Femur (tissue), 1 donor: ENCODE data around the gene PKP1.

ENCODE experiments used
- DNase-seq: peaks from one replicate; pipeline ENCODE4 v3.0.0-alpha.2; 2017

PKP1 gene

GRCh38 chr1:201260648-201261311 is 22.5 kb upstream of the PKP1 start:
- no peak for DNase-seq

DNA sequence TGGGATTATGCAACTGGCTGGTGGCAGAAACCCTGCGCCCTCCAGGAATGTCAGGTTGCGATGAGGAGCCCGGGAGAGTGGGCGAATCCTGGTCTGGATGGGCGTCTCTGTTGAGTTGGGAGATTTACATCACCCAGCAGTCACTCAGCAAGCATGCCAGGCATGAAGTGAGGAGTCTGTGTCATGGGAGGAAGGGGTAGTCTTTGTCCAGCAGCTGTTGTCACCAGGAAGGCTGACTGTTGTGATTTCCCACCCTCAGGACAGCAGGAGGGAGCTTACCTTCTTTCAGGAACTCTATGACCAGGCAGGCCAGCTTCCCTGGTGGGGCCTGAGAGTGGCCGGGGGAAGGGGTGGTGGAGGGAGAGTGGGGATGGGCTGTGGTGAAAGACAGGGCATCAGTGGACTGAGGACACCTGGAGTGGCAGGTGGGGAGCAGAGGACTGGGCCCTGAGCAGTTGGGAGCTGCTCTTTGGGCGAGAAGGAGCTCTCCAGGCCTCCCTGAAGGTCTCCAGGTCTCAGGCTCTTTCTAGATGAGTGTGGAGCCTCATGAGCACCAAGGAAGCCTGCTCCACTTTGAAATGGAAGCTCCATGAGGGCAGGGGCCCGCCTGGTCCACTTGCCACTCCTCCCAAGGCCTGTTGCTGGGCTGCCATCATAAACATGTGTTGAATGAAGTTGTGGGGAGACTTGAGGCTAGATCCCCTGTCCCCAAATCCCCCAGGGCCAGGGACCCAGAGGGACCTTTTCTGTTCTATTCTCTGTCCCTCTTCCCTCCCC is 21.3 kb upstream of the PKP1 start:
- DNase-seq = no peak

DNA sequence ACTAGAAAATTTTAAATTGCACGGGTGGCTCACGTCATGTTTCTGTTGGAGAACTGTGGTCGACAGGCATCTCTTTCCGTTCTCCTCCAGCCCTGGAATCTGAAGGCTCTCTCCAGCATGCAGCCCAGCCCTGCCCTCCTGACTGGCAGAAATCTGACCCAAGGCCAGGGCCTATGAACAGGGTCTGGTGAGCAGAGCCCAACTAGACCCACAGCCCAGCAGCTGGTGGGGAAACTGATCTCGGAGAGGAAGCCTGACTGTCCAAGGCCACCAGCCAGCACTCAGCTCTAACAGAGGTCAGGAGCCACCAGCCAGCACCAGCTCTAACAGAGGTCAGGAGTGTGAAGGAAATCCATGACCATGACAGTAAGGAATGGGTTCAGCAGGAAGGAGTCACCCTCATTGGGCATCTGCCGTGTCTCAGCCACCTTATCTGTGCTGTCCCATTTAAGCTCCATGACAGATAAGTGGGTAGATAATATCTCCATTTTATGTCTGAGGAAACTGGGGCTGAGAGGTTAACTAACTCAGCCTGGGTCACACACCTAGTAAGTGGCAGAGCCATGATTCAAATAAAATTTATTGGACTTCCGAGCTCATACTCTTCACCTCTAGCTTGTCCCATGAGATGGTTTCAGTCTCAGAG is 20.2 kb upstream of the PKP1 start:
- no peak for DNase-seq

GRCh38 chr1:201264072-201264471 is 19.2 kb upstream of the PKP1 start:
- no peak for DNase-seq

- no peak for DNase-seq
Measured at GRCh38 chr1:201264554-201264953, 18.8 kb upstream of the PKP1 start.

GRCh38 chr1:201265756-201266155 is 17.6 kb upstream of the PKP1 start:
- no peak for DNase-seq

GRCh38 chr1:201266276-201266675 is 17.0 kb upstream of the PKP1 start:
- no peak for DNase-seq

GRCh38 chr1:201266774-201267173 is 16.5 kb upstream of the PKP1 start:
- peak; percentile 13 for DNase-seq

- DNase-seq = peak; percentile 1
Measured at GRCh38 chr1:201267481-201268229, 15.7 kb upstream of the PKP1 start.

DNA sequence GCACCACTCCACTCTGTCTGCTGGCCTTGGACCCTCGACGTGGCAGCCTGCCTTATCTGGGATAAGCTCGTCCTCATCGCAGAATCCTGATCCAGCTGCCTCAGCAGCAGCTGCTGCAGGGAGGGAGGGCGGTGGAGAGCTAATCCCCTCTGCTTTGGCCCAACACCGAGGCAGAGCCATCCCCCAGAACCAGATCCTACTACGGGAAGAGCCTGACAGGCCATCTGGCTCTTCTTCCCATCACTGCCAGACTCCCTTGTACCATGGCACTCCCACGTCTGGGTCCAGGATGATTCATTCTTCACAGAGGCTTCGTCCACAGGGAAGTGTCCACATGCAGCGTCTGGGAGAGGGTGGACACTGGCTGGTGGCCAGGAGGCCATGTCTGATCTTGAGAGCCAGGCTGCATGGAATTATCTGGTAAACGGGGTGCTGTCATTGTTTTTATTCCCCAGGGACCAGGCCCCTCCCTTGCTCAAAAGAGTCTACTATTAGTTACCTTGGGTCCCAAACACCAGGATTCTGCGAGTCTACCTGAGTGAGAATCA is 14.6 kb upstream of the PKP1 start:
- DNase-seq = peak; percentile 84

DNA sequence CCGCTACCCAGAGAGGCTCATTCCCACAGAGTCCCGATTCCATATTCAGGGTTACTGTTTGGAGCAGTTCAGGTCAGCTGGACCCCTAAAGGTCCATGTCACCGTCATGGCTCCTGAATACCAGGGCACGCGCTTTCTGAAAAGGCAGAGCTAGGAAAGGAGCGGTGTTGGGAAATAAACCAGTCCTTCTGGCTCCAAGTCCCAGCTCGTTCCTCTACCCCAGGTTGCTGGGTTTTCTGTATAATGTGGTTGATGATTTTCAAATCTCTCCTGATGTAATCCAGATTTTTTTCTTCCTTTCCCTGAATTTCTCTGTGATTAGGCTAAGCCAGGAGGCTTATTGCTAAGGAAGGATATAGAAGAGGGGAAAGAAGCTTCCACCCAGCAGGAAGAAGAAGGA is 14.0 kb upstream of the PKP1 start:
- no peak for DNase-seq

DNA sequence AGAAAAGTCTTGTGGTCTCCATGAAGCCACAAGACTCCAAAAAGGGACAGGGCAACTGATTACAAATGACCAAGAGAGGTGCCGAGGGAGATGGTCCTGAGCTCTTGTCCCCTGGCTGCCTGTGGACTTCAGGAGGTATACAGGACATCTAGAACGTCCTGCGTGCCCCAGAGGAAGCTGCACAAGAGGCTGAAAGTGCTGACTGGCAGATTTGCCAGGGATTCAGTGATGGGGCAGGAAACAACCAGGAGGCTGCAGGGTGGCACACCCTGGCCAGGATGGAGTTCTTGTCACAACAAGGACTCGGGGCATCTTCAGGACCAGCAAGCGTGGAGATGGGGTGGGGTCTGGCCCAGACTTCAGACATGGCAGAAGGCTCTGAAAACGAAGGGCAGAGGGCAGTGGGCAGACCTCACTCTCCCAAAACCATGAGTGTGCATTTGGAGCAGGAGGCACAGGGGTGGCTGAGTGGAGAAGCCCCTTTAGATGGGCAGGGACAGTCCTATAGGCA is 13.4 kb upstream of the PKP1 start:
- peak; percentile 11 for DNase-seq

- no peak for DNase-seq
Measured at GRCh38 chr1:201270616-201271390, 12.5 kb upstream of the PKP1 start.

GRCh38 chr1:201272799-201273198 is 10.5 kb upstream of the PKP1 start:
- DNase-seq = no peak

- DNase-seq = no peak
Measured at GRCh38 chr1:201274616-201275252, 8.6 kb upstream of the PKP1 start.

DNA sequence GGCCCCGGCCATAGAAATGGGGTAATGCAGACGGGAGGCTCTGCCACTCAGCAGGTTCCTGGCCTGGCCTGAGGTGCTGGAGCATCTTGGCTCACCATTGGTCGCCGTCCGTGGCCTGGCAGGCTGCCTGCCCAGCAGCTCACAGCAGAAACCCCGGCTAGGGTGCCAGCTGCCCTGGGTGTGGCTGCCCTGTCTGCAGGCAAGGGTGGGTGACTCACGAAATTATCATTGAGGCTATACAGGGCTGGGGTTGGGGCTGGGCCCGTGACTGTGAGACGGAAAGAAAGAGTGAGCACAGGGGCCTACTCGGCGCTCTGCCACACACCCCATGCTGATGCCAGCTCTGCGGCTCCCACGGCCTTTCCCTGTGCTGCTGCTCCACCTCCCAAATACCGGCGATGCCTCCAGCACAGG is 8.0 kb upstream of the PKP1 start:
- peak; percentile 72 for DNase-seq

GRCh38 chr1:201276891-201277290 is 6.4 kb upstream of the PKP1 start:
- DNase-seq = no peak

DNA sequence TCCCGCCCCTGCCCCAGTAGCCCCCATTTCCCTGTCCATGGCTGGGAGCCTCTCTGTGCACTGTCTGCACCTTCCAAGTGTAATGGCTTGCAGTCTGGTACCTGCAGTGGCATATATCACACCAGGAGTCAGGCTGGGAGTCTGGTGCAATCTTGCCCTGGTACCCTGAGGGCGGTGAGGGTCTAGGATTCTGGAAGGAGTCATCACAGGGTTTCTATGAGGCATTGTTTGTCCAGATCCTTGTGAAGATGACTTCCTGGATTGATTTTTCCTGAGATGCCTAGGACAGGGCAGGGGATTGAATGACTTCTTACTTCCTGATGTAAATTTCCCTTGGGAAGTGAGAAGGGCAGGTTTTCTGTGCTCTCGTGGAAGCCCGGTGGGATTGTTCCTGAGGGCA is 5.9 kb upstream of the PKP1 start:
- no peak for DNase-seq

DNA sequence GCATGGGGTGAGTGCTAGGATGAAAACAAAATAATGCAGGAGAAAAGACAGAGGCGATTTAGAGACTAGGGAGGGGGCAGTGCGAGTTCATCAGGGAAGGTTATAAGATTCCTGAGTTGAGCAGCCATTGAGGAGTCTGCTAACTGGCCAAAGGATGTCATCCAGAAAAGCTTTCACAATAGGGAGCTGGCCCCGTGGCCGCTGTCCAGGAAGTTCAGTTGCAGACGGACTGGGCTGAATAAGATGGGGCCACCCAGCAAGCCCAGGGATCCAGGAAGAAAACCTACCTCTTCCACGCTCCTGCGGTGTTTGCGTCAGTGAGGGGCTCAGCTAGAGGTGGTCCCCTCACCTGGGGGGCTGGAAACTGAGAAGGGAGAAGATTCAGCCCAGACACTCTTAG is 4.0 kb upstream of the PKP1 start:
- DNase-seq = no peak

GRCh38 chr1:201280884-201281283 is 2.4 kb upstream of the PKP1 start:
- DNase-seq = no peak

DNA sequence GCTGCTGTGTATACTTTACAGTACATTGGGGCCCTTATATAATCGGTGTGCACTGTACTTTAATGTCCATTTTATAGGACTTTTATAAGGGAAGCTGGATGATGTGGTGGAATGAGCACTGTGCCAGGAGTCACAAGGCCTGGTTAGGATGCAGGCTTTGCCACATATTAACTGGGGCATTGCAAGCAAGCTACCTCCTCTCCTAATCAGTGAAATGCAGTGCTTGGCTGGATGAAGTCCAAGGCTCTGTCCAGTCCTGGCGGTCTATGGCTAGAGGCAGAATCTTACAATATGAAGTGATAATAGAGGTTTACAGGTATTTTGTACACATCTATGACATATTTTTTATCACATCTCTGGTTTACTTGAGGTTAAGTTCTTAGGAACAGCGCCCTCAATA is 1.7 kb upstream of the PKP1 start:
- no peak for DNase-seq

- DNase-seq = no peak
Measured at GRCh38 chr1:201282216-201282615, 1.1 kb upstream of the PKP1 start.
